Epithelial cell of esophagus (primary cell): ENCODE measurements around the gene HBS1L.

ENCODE experiments used
- DNase-seq: peaks from one replicate; pipeline ENCODE4 v3.0.0; 2010; ENCODE audit warnings: low read depth
- H3K4me3 ChIP-seq: 2 replicates; pipeline ENCODE4 v1.5.1; 2011; ENCODE audit warnings: mild to moderate bottlenecking, low read length, control low read depth
- TF ChIP-seq, protein P1 (sequence below): IDR thresholded peaks from 2 replicates; pipeline ENCODE4 v1.5.1; 2011; ENCODE audit warnings: low read depth, mild to moderate bottlenecking, low read length, control low read depth, inconsistent platforms; ENCODE audit not compliant: insufficient read depth; ENCODE audit errors: missing control alignments

The HBS1L gene

DNA sequence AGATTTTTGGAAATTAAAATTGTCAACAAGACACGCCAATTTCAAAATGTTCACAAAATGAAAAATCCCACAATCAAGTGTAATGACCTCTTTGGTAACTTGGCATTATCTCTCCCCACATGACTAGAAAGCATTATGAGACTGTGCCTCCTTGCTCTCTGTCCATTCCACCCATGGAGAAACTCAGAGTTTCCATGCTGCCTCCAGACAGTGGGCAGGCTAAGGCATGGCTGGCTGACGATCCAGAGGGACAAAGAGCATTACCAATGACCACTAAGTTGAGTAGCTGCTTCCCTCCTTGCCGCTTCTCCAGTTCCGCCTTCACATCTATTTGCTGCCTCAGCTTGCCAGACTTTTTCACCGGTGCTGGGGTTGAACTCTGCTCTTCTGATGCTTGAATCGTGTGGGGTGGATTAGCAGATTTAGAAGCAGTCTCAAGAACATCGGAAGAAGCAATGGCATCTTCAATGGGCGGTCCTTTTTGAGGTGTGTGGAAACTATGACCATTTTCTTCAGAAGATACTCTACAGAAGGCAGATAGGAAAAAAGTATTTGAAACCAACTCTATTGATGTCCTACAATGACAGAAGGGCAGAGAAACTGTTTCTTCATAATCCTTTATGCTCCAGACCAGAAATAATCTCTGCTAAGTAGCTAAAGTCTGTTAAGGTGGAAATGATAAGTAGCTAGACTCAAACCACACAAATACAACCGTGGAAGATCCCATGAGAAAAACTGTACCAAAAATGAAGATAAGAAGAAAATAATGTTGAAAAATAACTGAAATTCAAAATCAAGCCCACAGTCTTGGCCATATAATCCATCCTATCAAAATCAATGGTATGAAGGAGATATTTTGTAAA is 57.3 kb downstream of the HBS1L start:
- DNase-seq: no peak
- no peak overlapping the region for H3K4me3 ChIP-seq
- TF ChIP-seq, protein P1, sequence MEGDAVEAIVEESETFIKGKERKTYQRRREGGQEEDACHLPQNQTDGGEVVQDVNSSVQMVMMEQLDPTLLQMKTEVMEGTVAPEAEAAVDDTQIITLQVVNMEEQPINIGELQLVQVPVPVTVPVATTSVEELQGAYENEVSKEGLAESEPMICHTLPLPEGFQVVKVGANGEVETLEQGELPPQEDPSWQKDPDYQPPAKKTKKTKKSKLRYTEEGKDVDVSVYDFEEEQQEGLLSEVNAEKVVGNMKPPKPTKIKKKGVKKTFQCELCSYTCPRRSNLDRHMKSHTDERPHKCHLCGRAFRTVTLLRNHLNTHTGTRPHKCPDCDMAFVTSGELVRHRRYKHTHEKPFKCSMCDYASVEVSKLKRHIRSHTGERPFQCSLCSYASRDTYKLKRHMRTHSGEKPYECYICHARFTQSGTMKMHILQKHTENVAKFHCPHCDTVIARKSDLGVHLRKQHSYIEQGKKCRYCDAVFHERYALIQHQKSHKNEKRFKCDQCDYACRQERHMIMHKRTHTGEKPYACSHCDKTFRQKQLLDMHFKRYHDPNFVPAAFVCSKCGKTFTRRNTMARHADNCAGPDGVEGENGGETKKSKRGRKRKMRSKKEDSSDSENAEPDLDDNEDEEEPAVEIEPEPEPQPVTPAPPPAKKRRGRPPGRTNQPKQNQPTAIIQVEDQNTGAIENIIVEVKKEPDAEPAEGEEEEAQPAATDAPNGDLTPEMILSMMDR: no peak

DNA sequence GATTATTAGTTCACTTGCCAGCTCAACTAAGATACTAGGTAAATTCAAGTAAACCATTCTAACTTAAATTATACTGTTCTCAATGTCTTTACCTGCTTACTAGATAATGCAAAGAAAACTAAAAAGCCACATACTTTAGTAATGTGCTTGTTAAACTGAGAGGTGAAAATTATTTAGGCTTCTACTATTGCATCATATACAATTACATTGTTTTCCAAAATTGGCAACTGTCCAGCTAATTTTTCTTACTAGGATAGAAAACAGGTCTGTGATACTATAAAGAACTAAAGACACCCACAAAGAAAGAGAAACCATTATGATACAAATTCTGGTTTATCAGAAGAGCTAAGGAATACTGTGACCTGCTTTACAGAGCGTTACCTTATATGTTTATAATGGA is 59.1 kb downstream of the HBS1L start:
- peak; percentile 28 for DNase-seq
- TF ChIP-seq, protein P1: no peak
- no peak overlapping the region for H3K4me3 ChIP-seq

DNA sequence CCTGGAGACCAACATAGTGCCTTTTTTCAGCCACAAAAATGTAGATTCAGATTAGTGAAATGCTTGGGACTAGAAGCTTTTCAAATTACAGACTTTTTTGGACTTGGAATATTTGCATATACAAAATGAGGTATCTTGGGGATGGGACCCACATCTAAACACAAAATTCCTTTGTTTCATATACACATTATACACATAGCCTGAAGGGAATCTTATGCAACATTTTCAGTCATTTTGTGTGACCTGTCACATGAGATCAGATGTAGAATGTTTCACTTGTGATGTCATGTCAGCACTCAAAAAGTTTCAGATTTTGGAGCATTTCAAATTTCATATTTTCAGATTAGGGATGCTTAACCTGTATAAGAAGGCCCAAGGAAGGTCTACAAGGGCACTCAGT is 60.2 kb downstream of the HBS1L start:
- TF ChIP-seq, protein P1: no peak
- no peak for DNase-seq
- H3K4me3 ChIP-seq: no peak overlapping the region

DNA sequence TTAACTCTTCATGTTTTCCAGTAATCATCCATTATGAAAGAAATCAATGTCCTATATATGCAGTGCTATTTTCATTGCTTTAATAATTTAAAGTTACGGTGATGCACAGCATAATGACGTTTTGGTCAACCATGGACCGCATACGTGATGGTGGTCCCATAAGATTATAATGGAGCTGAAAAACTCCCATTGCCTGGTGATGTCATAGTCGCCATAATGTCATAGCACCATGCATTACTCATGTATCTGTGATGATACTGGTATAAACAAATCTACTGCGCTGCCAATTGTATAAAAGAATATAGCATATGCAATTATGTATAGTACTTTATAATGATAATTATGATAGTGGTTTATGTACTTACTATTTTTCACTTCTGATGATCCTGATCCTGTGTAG is 62.5 kb downstream of the HBS1L start:
- TF ChIP-seq, protein P1: no peak
- DNase-seq: no peak
- H3K4me3 ChIP-seq: no peak overlapping the region

DNA sequence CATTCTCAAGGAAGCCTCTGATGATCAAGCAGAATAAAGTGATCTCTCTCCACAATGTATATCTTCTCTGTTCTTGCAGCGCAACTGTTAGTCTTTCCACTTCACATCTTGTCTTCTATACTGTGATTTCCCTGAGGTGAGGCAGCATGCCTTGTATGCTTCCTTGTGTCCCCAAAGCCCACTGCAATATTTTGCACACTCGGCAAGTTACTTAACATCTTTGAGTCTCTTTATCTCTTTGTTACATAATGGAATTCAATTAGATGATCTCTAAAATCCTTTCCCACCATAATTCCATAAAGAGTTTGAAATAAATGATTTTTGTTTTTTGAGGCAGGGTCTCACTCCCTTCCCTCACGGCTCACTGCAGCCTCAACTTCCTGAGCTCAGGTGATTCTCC is 64.4 kb downstream of the HBS1L start:
- TF ChIP-seq, protein P1: no peak
- no peak overlapping the region for H3K4me3 ChIP-seq
- no peak for DNase-seq

DNA sequence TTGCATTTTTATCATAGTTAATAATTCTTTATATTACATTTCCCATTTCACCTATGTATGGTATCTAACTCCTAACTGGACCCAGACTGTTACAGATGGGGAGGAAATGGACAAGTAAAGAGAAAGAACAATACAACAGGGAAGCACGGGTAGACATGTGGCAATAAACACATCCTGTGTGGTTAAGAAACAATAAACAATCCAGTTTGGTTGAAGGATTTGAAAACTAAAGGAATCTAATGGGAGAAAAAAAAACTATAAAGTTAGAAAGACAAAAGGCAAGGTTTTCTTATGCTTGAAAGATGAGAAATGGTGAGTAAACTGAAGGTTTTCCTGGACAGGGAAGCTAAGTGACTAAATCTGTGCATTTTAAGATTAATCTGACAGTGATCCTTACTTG is 69.8 kb downstream of the HBS1L start:
- no peak overlapping the region for H3K4me3 ChIP-seq
- DNase-seq: peak; percentile 24
- TF ChIP-seq, protein P1: no peak

DNA sequence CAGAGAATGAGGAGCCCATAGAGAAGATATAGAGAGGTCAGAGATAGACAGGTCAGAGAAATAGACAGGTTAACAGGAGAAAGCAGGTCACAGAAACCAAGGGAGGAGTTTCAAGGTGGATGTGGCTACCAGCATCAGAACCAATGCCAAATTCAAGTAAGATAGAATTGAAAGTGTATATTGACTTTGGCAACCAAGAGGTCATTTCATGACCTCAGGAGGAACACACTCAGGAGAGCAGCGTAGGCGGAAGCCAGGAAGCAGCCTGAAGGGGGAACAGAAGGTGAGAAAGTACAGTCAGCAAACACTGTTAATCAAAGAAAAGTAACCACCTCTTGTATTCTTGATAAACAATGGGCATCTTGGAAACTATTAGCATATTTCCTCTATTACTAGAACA is 70.8 kb downstream of the HBS1L start:
- no peak overlapping the region for H3K4me3 ChIP-seq
- DNase-seq: no peak
- TF ChIP-seq, protein P1: no peak
